ENCODE measurements around the gene ZNF362.
"Not testable (repeated sequence)": the region's sequence is repeated elsewhere in the genome, so short reads cannot be mapped to it uniquely, and the experiment has no call there.

Gene ZNF362

DNA sequence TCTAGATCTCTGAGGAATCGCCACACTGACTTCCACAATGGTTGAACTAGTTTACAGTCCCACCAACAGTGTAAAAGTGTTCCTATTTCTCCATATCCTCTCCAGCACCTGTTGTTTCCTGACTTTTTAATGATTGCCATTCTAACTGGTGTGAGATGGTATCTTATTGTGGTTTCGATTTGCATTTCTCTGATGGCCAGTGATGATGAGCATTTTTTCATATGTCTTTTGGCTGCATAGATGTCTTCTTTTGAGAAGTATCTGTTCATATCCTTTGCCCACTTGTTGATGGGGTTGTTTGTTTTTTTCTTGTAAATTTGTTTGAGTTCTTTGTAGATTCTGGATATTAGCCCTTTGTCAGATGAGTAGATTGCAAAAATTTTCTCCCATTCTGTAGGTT is 34.3 kb downstream of the ZNF362 start:
- not testable (repeated sequence) for DNase-seq

DNA sequence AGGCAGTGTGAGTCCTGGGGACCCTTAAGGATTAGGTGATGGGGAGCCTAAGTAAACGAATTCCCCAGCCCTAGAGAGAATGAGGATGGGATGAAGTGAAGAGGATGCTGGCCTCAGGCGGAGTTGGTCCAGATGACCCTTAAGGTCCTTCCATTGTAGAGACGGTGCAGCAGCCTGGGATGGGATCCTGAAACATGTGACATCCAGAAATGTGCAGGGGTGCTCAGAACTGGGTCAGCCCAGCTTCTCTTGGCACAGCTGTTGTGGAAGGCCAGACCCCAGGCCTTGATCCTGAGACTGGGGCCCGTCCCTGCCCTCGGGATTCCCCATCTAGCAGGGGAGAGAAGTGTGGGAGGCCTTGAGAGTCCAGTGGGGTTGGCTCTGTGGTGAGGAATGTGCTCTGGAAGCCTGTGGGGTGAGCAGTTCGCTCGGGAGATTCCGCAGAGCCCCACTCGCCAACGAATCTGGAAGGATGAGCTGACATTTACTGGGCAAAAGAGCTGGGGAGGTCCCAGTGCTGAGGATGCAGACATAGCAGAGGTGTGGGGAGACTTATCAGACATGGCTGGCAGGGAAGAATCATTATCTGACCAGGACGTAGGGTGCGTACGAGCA is 36.5 kb downstream of the ZNF362 start:
- DNase-seq, result no peak

DNA sequence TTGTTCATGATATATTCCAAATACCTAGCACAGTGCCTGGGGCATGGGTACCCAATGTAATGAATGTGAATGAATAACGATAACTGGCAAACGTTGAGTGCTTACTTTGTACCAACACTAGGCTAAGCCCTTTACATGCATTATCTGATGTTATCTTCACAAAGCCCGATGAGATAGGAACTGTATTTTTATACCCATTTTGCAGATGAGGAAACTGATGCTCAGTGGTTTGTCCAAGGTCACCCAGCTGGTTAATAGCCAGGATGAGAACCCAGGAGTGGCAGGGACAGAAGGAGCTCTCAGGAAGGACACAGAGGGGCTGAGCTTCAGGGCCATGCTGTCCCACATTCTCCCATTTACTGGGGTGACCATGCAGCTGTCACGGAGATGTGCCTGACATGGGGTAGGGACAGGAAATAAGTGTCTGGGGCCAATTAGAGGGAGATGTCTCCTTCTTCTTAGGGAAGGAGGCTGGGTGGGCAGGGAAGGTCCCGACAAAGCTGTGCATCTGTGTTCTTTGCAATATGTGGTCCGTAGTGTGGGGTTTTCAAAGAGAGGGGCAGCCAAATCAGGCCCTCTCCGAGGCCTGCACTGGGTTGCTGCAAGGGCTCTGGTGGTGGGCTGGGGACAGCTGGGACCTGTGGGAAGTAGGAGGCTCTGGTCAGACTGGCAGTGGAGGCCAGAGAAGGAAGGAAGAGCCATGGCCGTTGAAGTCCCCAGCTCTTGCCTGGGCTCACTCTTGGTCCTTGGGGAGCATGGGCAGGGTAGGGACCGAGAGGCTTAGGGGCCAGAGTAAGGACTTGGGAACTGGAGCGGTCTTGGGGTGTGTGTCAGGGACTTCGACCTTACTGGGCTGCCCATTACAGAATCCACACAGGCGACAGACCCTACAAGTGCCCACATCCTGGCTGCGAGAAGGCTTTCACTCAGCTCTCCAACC is 38.0 kb downstream of the ZNF362 start:
- DNase-seq, result no peak

DNA sequence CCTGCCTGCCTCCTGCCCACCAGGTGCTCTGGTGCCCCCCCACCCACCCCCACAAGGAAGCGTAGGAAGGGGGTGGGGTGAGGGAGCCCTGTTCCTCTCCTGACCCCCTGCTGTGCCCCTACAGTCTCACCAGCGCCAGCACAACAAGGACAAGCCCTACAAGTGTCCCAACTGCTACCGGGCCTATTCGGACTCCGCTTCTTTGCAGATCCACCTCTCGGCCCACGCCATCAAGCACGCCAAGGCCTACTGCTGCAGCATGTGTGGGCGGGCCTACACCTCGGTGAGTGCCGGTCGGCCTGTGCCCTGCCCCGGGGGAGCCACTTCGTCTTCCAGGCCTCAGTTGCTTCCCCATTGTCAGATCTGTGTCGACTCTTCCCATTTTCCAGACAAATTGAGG is 38.7 kb downstream of the ZNF362 start:
- DNase-seq, result no peak

DNA sequence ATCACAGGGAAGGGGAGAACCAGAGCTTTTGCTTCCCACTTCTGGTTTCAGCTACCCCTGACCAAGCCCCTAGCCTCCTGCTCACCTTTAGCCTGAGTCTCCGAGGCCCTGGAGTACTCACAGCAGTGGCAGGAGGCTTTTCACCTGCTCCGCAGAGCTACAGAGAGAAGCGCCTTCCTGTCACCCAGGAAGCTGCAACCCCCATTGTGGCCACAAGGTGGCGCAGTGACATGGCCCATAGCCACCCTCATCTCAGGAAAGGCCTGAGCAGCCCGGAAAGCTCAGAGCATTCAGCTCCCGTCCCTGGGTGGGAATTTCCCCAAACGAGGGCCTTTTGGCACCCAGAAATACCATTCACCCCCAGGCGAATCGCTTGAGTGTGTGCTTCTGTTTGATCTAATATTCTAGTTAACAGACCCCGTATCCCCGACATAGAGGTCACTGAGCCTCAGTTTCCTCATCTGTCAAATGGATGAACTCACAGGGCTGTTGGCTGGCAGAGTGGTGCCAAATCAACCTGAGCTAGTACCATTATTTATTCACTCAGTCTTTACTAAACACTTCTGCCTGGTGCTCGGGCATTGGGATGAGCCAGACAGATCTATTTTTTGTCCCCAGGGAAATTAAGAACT is 39.3 kb downstream of the ZNF362 start:
- DNase-seq, result peak; percentile 34

DNA sequence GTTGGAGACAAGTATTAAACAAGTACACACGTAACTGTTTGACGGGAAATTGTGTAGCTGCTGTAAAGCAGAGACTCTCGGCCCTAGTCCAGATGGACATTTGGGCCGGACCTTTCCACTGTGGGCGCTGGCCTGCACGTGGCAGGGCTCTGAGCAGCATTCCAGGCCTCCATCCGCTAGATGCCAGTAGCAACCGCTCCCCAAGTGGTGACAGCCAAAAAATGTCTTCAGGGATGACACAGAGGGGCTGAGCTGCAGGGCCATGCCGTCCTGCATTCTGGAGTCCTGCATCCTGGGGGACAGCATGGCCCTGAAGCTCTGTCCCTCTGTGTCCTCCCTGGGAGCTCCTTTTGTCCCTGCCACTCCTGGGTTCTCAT is 39.8 kb downstream of the ZNF362 start:
- no peak for DNase-seq

DNA sequence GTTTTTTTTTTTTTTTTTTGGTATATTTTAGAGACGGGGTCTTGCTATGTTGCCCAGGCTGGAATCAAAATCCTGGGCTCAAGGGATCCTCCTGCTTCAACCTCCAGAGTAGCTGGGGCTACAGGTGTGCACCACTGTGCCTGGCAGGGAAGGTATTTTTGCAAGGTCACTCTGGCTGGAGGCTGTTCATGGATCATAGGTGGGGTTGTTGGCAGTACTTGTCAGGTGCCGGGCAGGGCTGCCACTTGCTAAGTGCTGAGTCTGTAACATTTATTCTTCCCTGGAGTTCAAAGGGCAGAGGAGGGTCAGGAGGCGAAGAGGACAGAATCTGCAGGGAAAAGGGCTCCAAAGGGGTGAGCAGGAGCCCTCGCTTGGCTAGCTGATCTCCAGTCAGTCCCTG is 40.5 kb downstream of the ZNF362 start:
- no peak for DNase-seq

DNA sequence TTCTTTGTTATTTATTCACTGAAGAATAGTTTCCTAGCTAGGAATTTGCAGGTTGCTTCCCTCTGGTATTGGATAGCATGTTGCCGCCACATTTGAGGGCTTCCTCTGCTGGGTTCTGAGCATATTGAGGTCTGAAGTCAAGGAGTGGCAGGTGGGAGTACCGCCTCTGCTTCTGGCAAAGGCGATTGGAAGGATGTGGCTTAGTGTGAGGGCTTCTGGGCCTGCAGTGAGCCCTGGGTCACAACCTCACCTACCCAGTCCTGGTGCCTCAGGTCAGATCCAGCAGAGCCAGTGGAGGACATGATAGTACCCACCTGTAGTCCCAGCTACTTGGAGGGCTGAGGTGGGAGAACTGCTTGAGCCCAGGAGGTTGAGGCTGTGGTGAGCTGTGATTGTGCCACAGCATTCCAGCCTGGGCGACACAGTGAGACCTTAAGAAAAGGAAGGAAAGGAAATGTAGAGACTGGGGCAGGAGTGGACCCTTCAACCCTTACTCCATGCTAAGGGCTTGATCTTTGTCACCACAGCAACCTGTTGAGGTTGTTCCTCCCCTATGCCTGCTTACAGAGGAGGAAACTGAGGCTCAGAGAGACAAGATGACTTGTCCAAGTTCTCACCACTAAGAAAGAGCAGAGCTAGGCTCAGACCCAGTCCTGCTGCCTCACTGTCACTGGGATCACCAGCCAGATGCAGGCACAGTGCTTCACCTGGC is 41.8 kb downstream of the ZNF362 start:
- DNase-seq, result no peak

DNA sequence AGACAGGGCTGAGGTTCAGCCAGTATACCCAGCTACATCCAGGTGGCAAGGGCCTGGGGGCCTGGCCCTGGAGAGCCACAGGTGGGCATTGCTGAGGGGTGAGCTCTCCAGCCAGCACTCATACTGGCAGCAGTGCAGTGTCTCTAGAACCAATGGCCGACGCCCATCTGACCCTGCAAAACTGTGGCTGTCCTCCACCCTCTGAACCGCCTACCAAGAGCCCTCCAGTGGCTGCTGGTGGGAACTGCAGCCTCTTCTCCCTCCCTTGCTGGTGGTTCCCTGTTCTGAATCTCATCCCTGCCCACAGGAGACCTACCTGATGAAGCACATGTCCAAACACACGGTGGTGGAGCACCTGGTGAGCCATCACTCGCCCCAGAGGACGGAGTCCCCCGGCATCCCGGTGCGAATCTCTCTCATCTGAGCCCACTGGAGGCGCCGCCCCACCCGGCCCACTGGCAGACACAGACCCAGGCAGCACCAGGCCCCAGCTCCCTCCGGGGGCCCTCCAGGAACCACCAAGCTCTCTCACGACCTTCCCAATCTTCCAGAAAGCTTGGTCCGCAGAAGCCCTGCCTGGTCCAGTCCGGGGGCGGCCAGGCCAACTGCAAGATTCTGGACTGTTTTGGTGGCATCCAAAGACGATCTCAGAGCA is 42.5 kb downstream of the ZNF362 start:
- DNase-seq, result peak; percentile 17

DNA sequence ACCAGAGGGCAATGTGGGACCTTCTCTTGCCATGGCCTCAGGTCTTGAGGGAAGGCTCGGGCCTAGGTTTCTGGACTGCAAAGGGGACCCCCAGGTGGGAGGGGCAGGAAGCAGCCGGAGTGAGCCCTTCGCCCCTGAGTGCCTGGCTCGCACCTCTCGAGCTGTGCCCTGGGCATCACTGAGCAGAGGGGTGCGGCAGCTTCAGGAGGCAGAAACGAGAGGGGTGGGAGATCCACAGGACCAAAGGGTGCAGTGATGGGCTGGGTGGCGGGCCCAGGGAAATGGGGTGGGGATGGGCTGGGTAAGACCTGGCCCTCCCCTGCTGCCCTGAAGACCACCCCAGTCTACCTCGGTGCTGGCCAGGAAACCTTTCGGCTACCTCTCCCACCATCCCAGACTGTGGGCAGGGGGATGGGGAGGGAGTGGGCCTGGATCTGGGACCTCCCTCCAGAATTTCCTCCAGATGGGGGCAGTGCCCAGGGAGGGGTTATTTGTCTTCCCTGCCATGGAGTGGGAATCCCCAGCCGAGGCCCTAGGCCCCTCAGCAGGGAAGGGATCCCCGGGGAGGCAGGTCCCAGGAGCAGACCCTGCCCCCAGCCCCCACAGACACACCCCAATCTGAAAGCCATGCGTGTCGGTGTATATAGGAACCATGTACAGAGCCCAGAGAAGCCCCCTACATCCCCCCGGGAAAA is 43.3 kb downstream of the ZNF362 start:
- no peak for DNase-seq

DNA sequence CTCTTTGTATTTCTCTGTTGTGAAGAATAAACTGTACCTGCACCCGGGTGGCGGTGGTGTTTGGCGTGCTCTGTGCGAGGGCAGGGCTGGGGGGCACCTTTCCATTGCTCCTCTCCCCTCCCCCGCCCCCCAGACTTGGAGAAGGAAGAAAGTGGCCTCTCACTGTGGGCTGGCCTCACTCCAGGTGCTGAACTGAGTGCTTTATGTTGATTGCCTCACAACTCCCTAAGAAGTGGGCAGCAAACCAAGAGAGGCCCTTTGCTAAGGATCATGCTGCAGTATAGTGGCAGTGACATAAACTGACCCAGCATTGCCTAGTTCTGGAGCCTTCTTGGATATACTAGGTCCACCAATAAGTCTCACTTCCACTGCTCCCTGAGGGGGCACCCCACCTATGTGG is 44.4 kb downstream of the ZNF362 start:
- no peak for DNase-seq

DNA sequence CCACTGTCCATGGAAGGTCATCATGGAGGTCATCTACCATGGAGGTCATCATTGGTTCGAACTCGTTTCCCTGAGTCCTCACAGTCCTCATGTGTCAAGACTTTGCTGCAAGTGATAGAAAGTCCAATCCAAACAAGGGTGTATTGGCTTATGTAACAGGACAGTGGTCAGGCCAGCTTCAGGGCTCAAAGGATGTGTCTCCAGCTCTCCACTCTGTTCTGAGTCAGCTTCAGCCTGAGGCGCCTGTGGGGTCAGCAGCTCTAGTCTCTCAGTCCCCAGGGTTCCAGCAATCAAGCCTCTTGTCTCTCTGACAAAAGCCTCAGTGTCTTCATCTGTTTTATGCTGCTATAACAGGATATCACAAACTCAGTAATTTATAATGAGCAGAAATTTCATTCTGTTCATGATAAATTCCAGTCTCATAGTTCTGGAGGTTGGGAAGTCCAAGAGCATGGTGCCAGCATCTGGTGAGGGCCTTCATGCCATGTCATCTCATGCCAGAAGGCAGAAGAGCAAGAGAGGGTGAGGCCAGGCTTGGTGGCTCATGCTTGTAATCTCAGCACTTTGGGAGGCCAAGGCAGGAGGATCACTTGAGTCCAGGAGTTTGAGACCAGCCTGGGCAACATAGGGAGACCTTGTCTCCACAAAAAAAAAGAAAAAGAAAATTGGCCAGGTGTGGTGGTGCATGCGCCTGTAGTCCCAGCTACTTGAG is 45.1 kb downstream of the ZNF362 start:
- DNase-seq, result no peak

DNA sequence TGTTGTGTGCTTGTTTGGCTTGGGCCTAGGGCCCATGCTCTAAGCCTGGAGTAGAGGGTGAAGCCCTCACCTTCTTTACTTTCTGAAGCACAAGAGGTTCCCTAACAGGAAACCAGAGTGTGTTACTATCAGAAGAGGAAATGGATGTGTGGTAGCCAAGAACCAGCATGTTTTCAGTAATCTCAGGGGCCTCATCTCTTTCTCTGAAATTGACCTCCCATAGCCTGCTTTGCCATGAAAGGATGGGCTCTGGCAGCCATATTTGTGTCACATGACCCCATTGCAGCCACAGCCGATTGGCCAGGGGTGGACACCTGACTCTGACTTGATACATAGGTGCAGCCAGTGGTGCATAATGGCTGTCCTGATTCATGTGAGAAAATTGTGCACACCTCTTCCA is 46.0 kb downstream of the ZNF362 start:
- DNase-seq, result no peak

DNA sequence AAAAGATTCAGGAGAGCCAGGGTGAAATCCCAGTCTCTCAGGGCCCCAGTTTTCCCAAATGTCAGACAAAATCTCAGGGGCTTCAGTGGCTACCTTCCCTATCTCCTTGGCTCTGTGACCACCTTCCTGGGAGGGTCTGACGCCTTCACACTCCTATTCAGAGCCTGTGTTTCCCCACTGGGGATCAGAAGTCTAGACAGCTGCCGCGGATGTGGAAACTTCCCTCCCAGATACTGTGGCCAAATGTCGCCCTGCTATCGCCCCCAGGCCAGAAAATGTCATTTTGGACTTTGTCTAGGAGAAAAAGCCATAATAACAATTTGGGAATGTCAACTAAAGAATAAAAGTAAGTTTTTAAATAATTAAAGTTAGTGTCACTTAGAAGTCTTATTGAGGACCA is 48.7 kb downstream of the ZNF362 start:
- no peak for DNase-seq

DNA sequence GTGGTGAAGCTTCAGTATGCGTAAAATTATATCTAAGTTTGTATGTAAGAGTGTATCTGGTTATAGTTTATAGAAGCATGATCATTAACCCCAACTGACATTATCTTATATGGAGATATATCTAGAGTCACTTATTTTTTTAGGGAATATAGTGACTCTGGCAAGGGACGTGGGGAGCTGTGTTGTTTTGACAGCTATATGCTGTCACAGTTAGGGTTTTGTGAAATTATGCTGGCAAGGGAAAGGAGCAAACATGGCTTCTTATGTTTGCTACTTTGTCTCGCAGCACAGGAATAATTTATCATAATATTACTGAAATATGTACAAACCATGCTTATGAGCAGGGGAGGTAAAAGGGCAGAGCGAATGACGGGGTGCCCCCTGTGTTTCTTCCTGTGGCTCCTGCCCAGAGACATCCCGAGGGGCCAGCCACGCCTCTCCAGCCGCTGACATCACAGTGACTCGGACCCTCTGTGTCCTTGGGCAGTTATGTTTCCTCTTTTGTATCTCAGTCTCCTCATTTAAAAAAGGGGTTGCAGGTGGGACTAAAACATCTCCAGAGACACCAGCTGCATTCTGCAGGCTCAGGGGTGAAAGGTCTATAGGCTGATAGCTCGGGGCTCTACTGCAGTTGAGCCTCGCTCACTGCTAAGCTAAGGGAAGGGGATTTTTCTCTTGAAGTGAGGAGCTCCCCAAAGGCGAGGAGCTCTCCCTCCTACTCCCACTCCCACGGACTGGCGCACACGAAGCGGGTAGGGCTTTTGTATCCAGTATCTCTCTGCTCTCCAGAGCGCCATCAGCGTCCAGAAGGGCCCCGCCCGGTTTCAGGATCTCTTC is 49.7 kb downstream of the ZNF362 start:
- no peak for DNase-seq

DNA sequence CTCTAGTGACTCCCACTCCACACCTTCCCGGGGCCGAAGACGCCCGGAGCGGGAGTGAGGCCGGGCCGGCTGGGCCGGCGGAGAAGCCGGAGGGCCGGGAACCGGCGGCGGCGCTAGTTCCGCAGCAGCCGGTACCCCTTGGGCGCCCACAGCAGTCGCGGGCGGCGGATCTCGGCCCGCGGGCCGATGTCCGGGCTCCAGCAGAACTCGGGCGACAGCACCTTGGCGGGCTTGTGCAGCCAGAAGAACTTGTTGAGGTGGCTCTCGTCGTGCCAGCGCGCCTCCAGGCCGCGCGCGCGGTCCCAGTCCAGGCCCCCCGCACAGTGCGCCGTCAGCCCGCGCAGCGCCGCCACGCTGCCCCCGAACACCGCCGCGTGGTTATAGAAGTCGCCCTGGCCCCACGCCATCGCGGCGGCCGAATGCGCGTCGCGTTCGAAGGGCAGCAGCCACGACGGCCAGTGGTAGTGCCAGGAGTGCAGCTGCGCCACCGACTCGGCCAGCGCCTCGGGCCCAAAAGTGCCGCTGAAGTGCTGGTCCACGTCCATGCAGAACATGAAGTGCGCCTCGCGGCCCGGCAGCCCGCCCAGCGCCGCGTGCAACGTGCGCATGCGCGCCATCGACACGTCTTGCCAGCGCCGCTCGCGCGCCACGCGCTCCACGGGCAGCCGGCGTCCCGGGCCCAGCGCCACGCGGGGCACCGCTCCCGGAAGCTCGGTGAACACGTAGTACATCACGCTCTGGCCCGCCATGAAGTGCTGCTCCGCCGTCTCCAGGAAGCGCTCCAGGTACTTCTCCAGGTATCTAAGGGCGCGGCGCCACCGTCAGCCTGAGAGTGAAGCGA is 50.6 kb downstream of the ZNF362 start:
- DNase-seq, result no peak

DNA sequence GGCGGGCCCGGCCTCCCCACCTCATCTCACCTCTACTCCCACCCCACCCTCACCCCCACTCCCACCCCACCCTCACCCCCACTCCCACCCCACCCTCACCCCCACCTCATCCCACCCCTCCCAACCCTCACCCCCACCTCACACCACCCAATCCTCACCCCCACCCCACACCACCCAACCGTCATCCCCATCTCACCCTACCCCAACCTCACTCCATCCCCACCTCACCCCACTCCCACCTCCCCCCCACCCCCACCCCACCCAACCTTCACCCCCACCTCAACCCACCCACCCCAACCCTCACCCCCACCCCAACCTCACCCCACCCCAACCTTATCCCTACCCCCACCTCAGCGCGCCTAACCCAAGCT is 51.2 kb downstream of the ZNF362 start:
- DNase-seq, result no peak

DNA sequence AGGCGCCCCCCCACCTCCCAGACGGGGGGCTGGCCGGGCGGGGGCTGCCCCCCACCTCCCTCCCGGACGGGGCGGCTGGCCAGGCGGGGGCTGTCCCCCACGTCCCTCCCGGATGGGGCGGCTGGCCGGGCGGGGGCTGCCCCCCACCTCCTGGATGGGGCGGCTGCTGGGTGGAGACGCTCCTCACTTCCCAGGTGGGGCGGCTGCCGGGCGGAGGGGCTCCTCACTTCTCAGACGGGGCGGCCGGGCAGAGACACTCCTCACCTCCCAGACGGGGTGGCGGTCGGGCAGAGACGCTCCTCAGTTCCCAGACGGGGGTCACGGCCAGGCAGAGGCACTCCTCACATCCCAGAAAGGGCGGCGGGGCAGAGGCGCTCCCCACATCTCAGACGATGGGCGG is 53.1 kb downstream of the ZNF362 start:
- DNase-seq, result not testable (repeated sequence)

DNA sequence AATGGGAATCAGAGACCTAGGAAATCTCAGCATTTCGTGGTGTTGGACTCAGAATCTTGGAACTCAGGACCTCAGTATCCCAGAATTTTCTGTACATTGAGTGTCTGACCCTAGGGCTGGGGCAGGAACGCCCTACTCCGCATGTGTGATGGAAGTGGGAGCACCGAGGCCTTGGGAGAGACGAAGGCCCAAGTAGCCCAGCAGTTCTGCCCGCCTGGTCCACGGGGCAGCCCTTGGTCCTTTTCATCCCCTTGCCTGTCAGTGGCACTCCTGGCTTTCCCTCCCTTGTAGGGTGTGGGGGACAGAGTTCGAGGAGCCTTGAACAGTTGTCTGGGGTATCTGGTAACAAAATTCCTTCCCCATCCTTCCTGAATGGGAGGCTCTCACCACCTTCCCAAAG is 54.4 kb downstream of the ZNF362 start:
- DNase-seq, result no peak
